Myocyte (in vitro differentiated cells): ENCODE data around the gene TMEM81. TPM values are rescaled to one million over a fixed set of nuclear protein-coding genes. Genes with fewer than 3 reads are reported as not detected.

ENCODE experiments used
- DNase-seq: peaks from one replicate; pipeline ENCODE4 v3.0.0-alpha.2; 2012; ENCODE audit warnings: low read depth
- total RNA-seq: library from RNA; depleted of rRNA; stranded (reverse); fragments of >200 nt; gene quantifications from 2 replicates; pipeline ENCODE4 v1.2.3, GENCODE V29; 2014

TMEM81 gene
- total RNA-seq, 1 donor from 2014 or later = 2.5 TPM

- DNase-seq = no peak
Measured at GRCh38 chr1:205038132-205038786, 46.0 kb downstream of the TMEM81 start.

- DNase-seq = no peak
Measured at GRCh38 chr1:205037539-205037938, 46.7 kb downstream of the TMEM81 start.

Other genes starting within 250 kb of the TMEM81 start
- gene NFASC, start 213.6 kb downstream of the TMEM81 start, total RNA-seq = 0.80 and 1.1 TPM in 2 replicates
- gene CNTN2, start 41.2 kb downstream of the TMEM81 start, total RNA-seq = not detected in 2 replicates
- 12.6 and 17.9 TPM in 2 replicates for gene RBBP5, start 37.5 kb upstream of the TMEM81 start, total RNA-seq
- gene DSTYK, start 127.2 kb upstream of the TMEM81 start, total RNA-seq = 8.4 and 11.6 TPM in 2 replicates
- 15.0 and 24.0 TPM in 2 replicates for gene TMCC2, start 143.5 kb upstream of the TMEM81 start, total RNA-seq
- 0.70 and 0.88 TPM in 2 replicates for gene NUAK2, start 237.3 kb upstream of the TMEM81 start, total RNA-seq